DOHH2 (cell line): ENCODE results near the gene GTF2A1.

Source experiments
- H3F3A ChIP-seq: fragments of 200-600 bp; sonication (generic), shearing (Covaris generic); 2 replicates; pipeline ENCODE4 v1.6.0; 2016; ENCODE audit warnings: antibody characterized with exemption, mild to moderate bottlenecking; ENCODE audit not compliant: control insufficient read depth, insufficient read depth
- H3K27ac ChIP-seq: fragments of 200-600 bp; sonication (generic); 2 replicates; pipeline ENCODE4 v1.5.1; 2014; ENCODE audit warnings: low read depth, mild to moderate bottlenecking, low read length, moderate library complexity
- H3K27me3 ChIP-seq: fragments of 200-600 bp; sonication (generic); 2 replicates; pipeline ENCODE4 v1.6.1; 2014; ENCODE audit warnings: mild to moderate bottlenecking, low read length, mixed read lengths; ENCODE audit not compliant: control insufficient read depth
- H3K36me3 ChIP-seq: fragments of 200-600 bp; sonication (generic); 2 replicates; pipeline ENCODE4 v1.6.1; 2014; ENCODE audit warnings: mild to moderate bottlenecking, low read length, moderate library complexity, mixed read lengths; ENCODE audit not compliant: control insufficient read depth
- H3K4me1 ChIP-seq: fragments of 200-600 bp; sonication (generic); 2 replicates; pipeline ENCODE4 v1.6.1; 2014; ENCODE audit warnings: mild to moderate bottlenecking, low read length, mixed read lengths; ENCODE audit not compliant: control insufficient read depth
- H3K4me2 ChIP-seq: fragments of 200-600 bp; sonication (generic); 2 replicates; pipeline ENCODE4 v1.6.0; 2014; ENCODE audit warnings: mild to moderate bottlenecking, low read length, moderate library complexity
- H3K4me3 ChIP-seq: fragments of 200-600 bp; sonication (generic); 2 replicates; pipeline ENCODE4 v1.5.1; 2014; ENCODE audit warnings: mild to moderate bottlenecking, low read length, mixed read lengths
- H3K79me2 ChIP-seq: fragments of 200-600 bp; sonication (generic); 2 replicates; pipeline ENCODE4 v1.6.1; 2014; ENCODE audit warnings: mild to moderate bottlenecking, low read length, mixed read lengths; ENCODE audit not compliant: control insufficient read depth
- H3K9me2 ChIP-seq: fragments of 200-600 bp; sonication (generic); replicated peaks from 2 replicates; pipeline ENCODE4 v1.6.1; 2014; ENCODE audit warnings: mild to moderate bottlenecking, low read length, mixed read lengths; ENCODE audit not compliant: control insufficient read depth
- H3K9me3 ChIP-seq: fragments of 200-600 bp; sonication (generic); 2 replicates; pipeline ENCODE4 v1.6.1; 2014; ENCODE audit warnings: antibody characterized with exemption, low read length, mixed read lengths; ENCODE audit not compliant: control insufficient read depth, insufficient read depth
- H4K20me1 ChIP-seq: fragments of 200-600 bp; sonication (generic); 2 replicates; pipeline ENCODE4 v1.6.0; 2014; ENCODE audit warnings: low read depth, mild to moderate bottlenecking, antibody characterized with exemption, low read length, moderate library complexity; ENCODE audit not compliant: control insufficient read depth, insufficient read depth
- CTCF ChIP-seq: fragments of 200-600 bp; sonication (generic); IDR thresholded peaks from one replicate; pipeline ENCODE4 v1.5.1; 2014; ENCODE audit warnings: antibody characterized with exemption, mild to moderate bottlenecking, low read depth, low read length; ENCODE audit not compliant: poor library complexity, severe bottlenecking
- EZH2phosphoT487 ChIP-seq: fragments of 200-600 bp; sonication (generic); IDR thresholded peaks from 2 replicates; pipeline ENCODE4 v1.6.1; 2017; ENCODE audit warnings: borderline replicate concordance, mild to moderate bottlenecking, antibody characterized with exemption, low read length, moderate library complexity, mixed read lengths

GTF2A1 gene

GRCh38 chr14:81153187-81153586, 67.6 kb downstream of the GTF2A1 start:
- Histone ChIP-seq H4K20me1 (no peaks in the 10 kb centered on the region), H3K27ac (no peak overlapping the region), H3K36me3 (no peaks in the 10 kb centered on the region), H3K9me2 (no peaks in the 10 kb centered on the region), H3K4me2 (no peak overlapping the region), H3K79me2 (no peaks in the 10 kb centered on the region), H3K4me1 (peaks cover 12% of the 10 kb centered on the region), H3K27me3 (no peaks in the 10 kb centered on the region), H3K9me3 (no peaks in the 10 kb centered on the region), H3K4me3 (no peak overlapping the region), H3F3A (peaks cover 3% of the 10 kb centered on the region; the same call in 1 of the 2 replicates)
- TF ChIP-seq EZH2phosphoT487 (no peak), CTCF (no peak)

- Histone ChIP-seq H3K9me2 (no peaks in the 10 kb centered on the region), H3K4me1 (peaks cover 36% of the 10 kb centered on the region), H3K4me2 (no peak overlapping the region), H4K20me1 (no peaks in the 10 kb centered on the region), H3K27me3 (no peaks in the 10 kb centered on the region), H3K4me3 (no peak overlapping the region), H3K27ac (no peak overlapping the region), H3K79me2 (no peaks in the 10 kb centered on the region), H3K36me3 (no peaks in the 10 kb centered on the region), H3F3A (peaks cover 5% of the 10 kb centered on the region; the same call in 1 of the 2 replicates), H3K9me3 (no peaks in the 10 kb centered on the region)
- TF ChIP-seq EZH2phosphoT487 (no peak), CTCF (no peak)
These were observed 72.1 kb downstream of the GTF2A1 start for GRCh38 chr14:81148635-81149034.

- peaks cover 31% of the 10 kb centered on the region for H3K4me1 ChIP-seq
- H3F3A ChIP-seq, result peaks cover 5% of the 10 kb centered on the region; the same call in 1 of the 2 replicates
- H3K36me3 ChIP-seq, result no peaks in the 10 kb centered on the region
- H3K4me2 ChIP-seq, result peak overlapping the region; percentile 66
- H3K27me3 ChIP-seq, result no peaks in the 10 kb centered on the region
- peak overlapping the region; percentile 44 for H3K4me3 ChIP-seq
- TF ChIP-seq EZH2phosphoT487, result no peak
- no peaks in the 10 kb centered on the region for H3K9me3 ChIP-seq
- no peaks in the 10 kb centered on the region for H3K9me2 ChIP-seq
- no peaks in the 10 kb centered on the region for H4K20me1 ChIP-seq
- H3K27ac ChIP-seq, result peak overlapping the region; percentile 56
- H3K79me2 ChIP-seq, result no peaks in the 10 kb centered on the region
These were observed 73.4 kb downstream of the GTF2A1 start for GRCh38 chr14:81147140-81147897.
